ENCODE measurements around the gene ANAPC4. TPM values are rescaled to one million over a fixed set of nuclear protein-coding genes. Genes with fewer than 3 reads are reported as not detected.

Gene ANAPC4
- total and polyA plus RNA-seq, 2 of the 4 experiments (the other 2 are of a cell fraction): 12.4 to 18.3 TPM

DNA sequence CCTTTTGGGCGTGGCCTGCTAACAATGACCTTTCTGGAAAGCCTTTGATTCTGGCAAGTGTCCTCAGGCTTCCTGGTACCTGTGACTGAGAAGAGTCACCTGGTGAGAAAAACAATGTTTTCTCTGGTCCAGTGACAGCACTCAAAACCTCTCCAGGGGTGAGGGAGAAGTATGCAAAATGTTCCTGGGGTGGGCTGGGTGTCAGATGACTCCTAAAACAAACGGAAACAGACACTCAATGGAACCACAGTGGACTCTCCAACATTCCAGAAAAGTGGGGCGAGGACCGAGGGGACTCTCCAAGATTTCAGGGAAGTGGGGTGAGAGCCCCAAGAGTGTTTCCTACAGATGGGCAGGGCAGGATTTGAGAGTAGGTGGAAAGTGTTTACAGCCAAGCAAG is 69.5 kb downstream of the ANAPC4 start:
- no peak overlapping the region for H2AK5ac ChIP-seq (ENCODE audit: low read depth, low read length)
- DNase-seq (no peak), ATAC-seq (ENCODE audit: low read depth) (no peak)
- H3K4ac ChIP-seq (ENCODE audit: low read depth, low read length): no peak overlapping the region
- no TSS peak for BruUV-seq (replicated peaks)
- in situ Hi-C loops (cut with MboI; ENCODE audit: low sequenced_read_pairs): no loop called here
- TF ChIP-seq MAZ (IDR thresholded peaks at IDR 0.05; ENCODE audit: borderline replicate concordance, low read depth, low read length) (no peak), SMC3 (IDR thresholded peaks at IDR 0.05; ENCODE audit: low read depth, low read length) (no peak), NFE2L2 (IDR thresholded peaks at IDR 0.05; ENCODE audit: low read depth, low read length) (no peak), RAD21 (IDR thresholded peaks at IDR 0.05; ENCODE audit: low read length) (no peak), POLR2A (IDR thresholded peaks at IDR 0.05; ENCODE audit: low read depth, low read length) (no peak), BHLHE40 (IDR thresholded peaks at IDR 0.05; ENCODE audit: low read depth, low read length) (no peak), FOS (IDR thresholded peaks at IDR 0.05; ENCODE audit: low read depth, low read length) (no peak), CHD1 (IDR thresholded peaks at IDR 0.05; ENCODE audit: low read depth, low read length) (no peak), MXI1 (IDR thresholded peaks at IDR 0.05; ENCODE audit: borderline replicate concordance, low read depth, low read length) (no peak), RCOR1 (IDR thresholded peaks at IDR 0.05; ENCODE audit: insufficient replicate concordance, low read length) (no peak), RFX5 (IDR thresholded peaks at IDR 0.05; ENCODE audit: low read depth, low read length) (no peak), MAFK (IDR thresholded peaks at IDR 0.05; ENCODE audit: low read depth, low read length) (no peak), CEBPB (IDR thresholded peaks at IDR 0.05; ENCODE audit: low read depth, low read length) (no peak)
- TF ChIP-seq, protein P1, sequence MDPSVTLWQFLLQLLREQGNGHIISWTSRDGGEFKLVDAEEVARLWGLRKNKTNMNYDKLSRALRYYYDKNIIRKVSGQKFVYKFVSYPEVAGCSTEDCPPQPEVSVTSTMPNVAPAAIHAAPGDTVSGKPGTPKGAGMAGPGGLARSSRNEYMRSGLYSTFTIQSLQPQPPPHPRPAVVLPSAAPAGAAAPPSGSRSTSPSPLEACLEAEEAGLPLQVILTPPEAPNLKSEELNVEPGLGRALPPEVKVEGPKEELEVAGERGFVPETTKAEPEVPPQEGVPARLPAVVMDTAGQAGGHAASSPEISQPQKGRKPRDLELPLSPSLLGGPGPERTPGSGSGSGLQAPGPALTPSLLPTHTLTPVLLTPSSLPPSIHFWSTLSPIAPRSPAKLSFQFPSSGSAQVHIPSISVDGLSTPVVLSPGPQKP (IDR thresholded peaks at IDR 0.05; ENCODE audit: borderline replicate concordance, low read depth, low read length): no peak
- TF ChIP-seq, protein P2, sequence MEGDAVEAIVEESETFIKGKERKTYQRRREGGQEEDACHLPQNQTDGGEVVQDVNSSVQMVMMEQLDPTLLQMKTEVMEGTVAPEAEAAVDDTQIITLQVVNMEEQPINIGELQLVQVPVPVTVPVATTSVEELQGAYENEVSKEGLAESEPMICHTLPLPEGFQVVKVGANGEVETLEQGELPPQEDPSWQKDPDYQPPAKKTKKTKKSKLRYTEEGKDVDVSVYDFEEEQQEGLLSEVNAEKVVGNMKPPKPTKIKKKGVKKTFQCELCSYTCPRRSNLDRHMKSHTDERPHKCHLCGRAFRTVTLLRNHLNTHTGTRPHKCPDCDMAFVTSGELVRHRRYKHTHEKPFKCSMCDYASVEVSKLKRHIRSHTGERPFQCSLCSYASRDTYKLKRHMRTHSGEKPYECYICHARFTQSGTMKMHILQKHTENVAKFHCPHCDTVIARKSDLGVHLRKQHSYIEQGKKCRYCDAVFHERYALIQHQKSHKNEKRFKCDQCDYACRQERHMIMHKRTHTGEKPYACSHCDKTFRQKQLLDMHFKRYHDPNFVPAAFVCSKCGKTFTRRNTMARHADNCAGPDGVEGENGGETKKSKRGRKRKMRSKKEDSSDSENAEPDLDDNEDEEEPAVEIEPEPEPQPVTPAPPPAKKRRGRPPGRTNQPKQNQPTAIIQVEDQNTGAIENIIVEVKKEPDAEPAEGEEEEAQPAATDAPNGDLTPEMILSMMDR (conservative IDR thresholded peaks at IDR 0.05; ENCODE audit: low read depth, low read length): no peak
- TF ChIP-seq, protein P3, sequence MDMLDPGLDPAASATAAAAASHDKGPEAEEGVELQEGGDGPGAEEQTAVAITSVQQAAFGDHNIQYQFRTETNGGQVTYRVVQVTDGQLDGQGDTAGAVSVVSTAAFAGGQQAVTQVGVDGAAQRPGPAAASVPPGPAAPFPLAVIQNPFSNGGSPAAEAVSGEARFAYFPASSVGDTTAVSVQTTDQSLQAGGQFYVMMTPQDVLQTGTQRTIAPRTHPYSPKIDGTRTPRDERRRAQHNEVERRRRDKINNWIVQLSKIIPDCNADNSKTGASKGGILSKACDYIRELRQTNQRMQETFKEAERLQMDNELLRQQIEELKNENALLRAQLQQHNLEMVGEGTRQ (IDR thresholded peaks at IDR 0.05; ENCODE audit: low read depth, low read length): no peak
- no peaks in the 10 kb centered on the region for H4K20me1 ChIP-seq (ENCODE audit: insufficient read depth, low read length)
- H3K9me3 ChIP-seq (ENCODE audit: control insufficient read depth, insufficient read depth, low read length): no peaks in the 10 kb centered on the region
- H2BK5ac ChIP-seq (ENCODE audit: low read depth, low read length, poor library complexity, severe bottlenecking): no peak overlapping the region
- H2BK20ac ChIP-seq (ENCODE audit: low read depth, low read length): no peak overlapping the region
- no peaks in the 10 kb centered on the region for H3K79me1 ChIP-seq (ENCODE audit: low read depth in 1 of 2, low read length in 2 of 2)
- no peaks in the 10 kb centered on the region for H3K4me1 ChIP-seq (ENCODE audit: control insufficient read depth, insufficient read depth, low read length)
- no peaks in the 10 kb centered on the region for H3K36me3 ChIP-seq (ENCODE audit: control insufficient read depth, insufficient read depth, low read length)
- intact Hi-C loops (cut with micrococcal nuclease): loop anchor here (10.0 kb wide), 1 partner anchor 538 kb away; no protein-coding TSS in a partner anchor
- dilution Hi-C loops (cut with HindIII; ENCODE audit: low sequenced_read_pairs, unreplicated experiment): no loop called here
- H3K27me3 ChIP-seq (ENCODE audit: control insufficient read depth, insufficient read depth, low read length): peaks cover 26% of the 10 kb centered on the region
- no peak overlapping the region for H3K23ac ChIP-seq (ENCODE audit: low read depth, low read length)
- no peak overlapping the region for H2AFZ ChIP-seq (replicated peaks; ENCODE audit: low read length, poor library complexity)
- H3K4me2 ChIP-seq (ENCODE audit: low read depth, low read length): no peak overlapping the region
- no peak overlapping the region for H2BK120ac ChIP-seq (ENCODE audit: low read depth, low read length)
- H2AK9ac ChIP-seq (replicated peaks; ENCODE audit: low read depth, low read length, poor library complexity): no peak overlapping the region
- H3K14ac ChIP-seq (replicated peaks; ENCODE audit: low read depth, low read length): no peak overlapping the region
- H3K9me1 ChIP-seq (ENCODE audit: insufficient read depth, low read length): no peaks in the 10 kb centered on the region
- no peak overlapping the region for H4K91ac ChIP-seq (ENCODE audit: insufficient read depth, low read depth, low read length)
- WGBS, 2 experiments (ENCODE audit: extremely low coverage in 2 of 2, insufficient read length in 1 of 2): no CpG with 5 or more reads among the region's 4 CpGs
- H4K8ac ChIP-seq (ENCODE audit: low read depth in 2 of 2, low read length in 2 of 2): no peak overlapping the region
- ChIA-PET CTCF (interaction anchor here (2.1 kb wide), 1 partner anchor 321 kb away, joined by 5 read pairs; no protein-coding TSS in a partner anchor), POLR2A (ENCODE audit: unreplicated experiment) (no interaction called here)
- no peak overlapping the region for H3K56ac ChIP-seq (ENCODE audit: extremely low read depth, insufficient read depth, low read length)
- no peak overlapping the region for H4K5ac ChIP-seq (ENCODE audit: low read depth, low read length)
- no peak overlapping the region for H3K4me3 ChIP-seq (ENCODE audit: insufficient read depth, low read depth, low read length)
- H3K27ac ChIP-seq (ENCODE audit: insufficient read depth, low read length): no peak overlapping the region
- no peak overlapping the region for H2BK15ac ChIP-seq (ENCODE audit: low read depth, low read length)
- no peak overlapping the region for H3K18ac ChIP-seq (ENCODE audit: low read depth, low read length)
- H3K9ac ChIP-seq (ENCODE audit: low read depth, low read length): no peak overlapping the region
